Ectodermal cell (in vitro differentiated cells): ENCODE measurements around the gene PPP2R2C.

ENCODE experiments used
- H3K27ac ChIP-seq: 2 replicates; pipeline ENCODE4 v1.7.0; 2013; ENCODE audit warnings: mild to moderate bottlenecking, low read depth, low read length; ENCODE audit not compliant: insufficient read depth, poor library complexity, severe bottlenecking
- H3K27me3 ChIP-seq: 2 replicates; pipeline ENCODE4 v1.7.0; 2013; ENCODE audit warnings: mild to moderate bottlenecking, low read length; ENCODE audit not compliant: insufficient read depth, control insufficient read depth, poor library complexity, severe bottlenecking
- H3K36me3 ChIP-seq: one replicate; pipeline ENCODE4 v1.7.0; 2013; ENCODE audit warnings: low read length; ENCODE audit not compliant: control insufficient read depth, insufficient read depth
- H3K4me1 ChIP-seq: one replicate; pipeline ENCODE4 v1.7.0; 2013; ENCODE audit warnings: low read length; ENCODE audit not compliant: control insufficient read depth, insufficient read depth
- H3K4me3 ChIP-seq: 2 replicates; pipeline ENCODE4 v1.7.0; 2013; ENCODE audit warnings: low read depth, low read length, control low read depth; ENCODE audit not compliant: insufficient read depth
- H3K9me3 ChIP-seq: 2 replicates; pipeline ENCODE4 v1.7.0; 2013; ENCODE audit warnings: mild to moderate bottlenecking, low read length, moderate library complexity; ENCODE audit not compliant: control insufficient read depth
- WGBS, 2 experiments: methylation state at CpG; one replicate each; pipeline ENCODE4 v1.1.7; 2013; ENCODE audit warnings: missing lambda C conversion rate in 2 of 2; 5-methylcytosine and 5-hydroxymethylcytosine counted together

The PPP2R2C gene

DNA sequence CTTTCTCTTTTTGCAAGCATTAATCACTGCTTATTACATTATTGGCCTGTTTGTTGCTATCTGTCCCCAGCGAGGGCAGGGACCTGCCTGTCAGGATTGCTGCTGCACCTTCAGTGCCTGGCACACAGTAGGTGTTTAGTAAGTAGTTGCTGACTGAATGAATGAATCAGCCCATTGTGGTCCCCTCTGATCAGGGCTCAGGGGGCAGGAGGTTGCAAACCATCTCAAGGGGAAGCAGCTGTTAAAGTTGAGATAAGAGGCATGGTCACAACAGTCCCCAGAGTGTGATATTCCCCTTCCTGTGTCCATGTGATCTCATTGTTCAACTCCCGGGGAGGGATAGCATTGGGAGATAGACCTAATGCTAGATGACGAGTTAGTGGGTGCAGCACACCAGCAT, 117.4 kb downstream of the PPP2R2C start:
- WGBS, 2 experiments, result 67 to 75% methylated on average over 2 of the region's 3 CpGs
- no peaks in the 10 kb centered on the region for H3K9me3 ChIP-seq
- peaks cover 5% of the 10 kb centered on the region for H3K27me3 ChIP-seq
- no peak overlapping the region for H3K27ac ChIP-seq
- no peaks in the 10 kb centered on the region for H3K36me3 ChIP-seq
- peaks cover 3% of the 10 kb centered on the region for H3K4me1 ChIP-seq
- H3K4me3 ChIP-seq, result no peak overlapping the region

DNA sequence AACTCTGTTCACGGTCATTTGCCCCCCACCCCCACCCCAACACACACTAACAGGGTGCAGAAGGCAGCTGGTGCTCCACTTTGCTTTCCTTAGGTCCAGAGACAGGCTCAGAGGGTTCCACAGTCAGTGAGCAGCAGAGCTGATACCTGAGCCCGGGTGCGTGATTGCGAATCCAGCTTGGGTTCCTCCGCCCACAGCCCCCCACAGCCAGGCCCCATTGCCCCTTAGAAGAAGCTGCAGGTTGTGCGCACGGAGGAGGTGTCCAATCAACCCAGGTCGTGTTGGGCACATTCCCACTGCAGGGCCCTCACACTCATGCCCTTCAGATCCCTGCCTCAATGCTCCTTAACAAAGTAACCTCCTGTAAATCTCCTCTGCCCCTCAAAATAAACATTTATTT, 117.8 kb downstream of the PPP2R2C start:
- H3K27me3 ChIP-seq, result peaks cover 2% of the 10 kb centered on the region
- H3K9me3 ChIP-seq, result no peaks in the 10 kb centered on the region
- H3K4me3 ChIP-seq, result no peak overlapping the region
- peaks cover 3% of the 10 kb centered on the region for H3K4me1 ChIP-seq
- no peaks in the 10 kb centered on the region for H3K36me3 ChIP-seq
- H3K27ac ChIP-seq, result no peak overlapping the region
- WGBS, 2 experiments, result 65 to 71% methylated on average over 8 of the region's 8 CpGs

GRCh38 chr4:6354119-6354518, 118.3 kb downstream of the PPP2R2C start:
- H3K9me3 ChIP-seq, result no peaks in the 10 kb centered on the region
- 85 to 87% methylated on average over 15 of the region's 15 CpGs for WGBS, 2 experiments
- H3K36me3 ChIP-seq, result no peaks in the 10 kb centered on the region
- H3K4me1 ChIP-seq, result peaks cover 3% of the 10 kb centered on the region
- H3K27me3 ChIP-seq, result no peaks in the 10 kb centered on the region
- H3K4me3 ChIP-seq, result no peak overlapping the region
- no peak overlapping the region for H3K27ac ChIP-seq

- Histone ChIP-seq H3K4me3 (no peak overlapping the region), H3K4me1 (peaks cover 3% of the 10 kb centered on the region)
- 83 to 85% methylated on average over 13 of the region's 13 CpGs for WGBS, 2 experiments
Observed at GRCh38 chr4:6352031-6352692, 120.3 kb downstream of the PPP2R2C start.

GRCh38 chr4:6351246-6352000, 121.0 kb downstream of the PPP2R2C start:
- Histone ChIP-seq H3K4me1 (peaks cover 3% of the 10 kb centered on the region), H3K27ac (no peak overlapping the region), H3K4me3 (no peak overlapping the region), H3K36me3 (no peaks in the 10 kb centered on the region), H3K27me3 (no peaks in the 10 kb centered on the region), H3K9me3 (no peaks in the 10 kb centered on the region)
- WGBS, 2 experiments, result 93 to 95% methylated on average over 22 of the region's 22 CpGs

More at GRCh38 chr4:6352031-6352692, 120.3 kb downstream of the PPP2R2C start:
- H3K27me3 ChIP-seq, result no peaks in the 10 kb centered on the region
- H3K36me3 ChIP-seq, result no peaks in the 10 kb centered on the region
- no peak overlapping the region for H3K27ac ChIP-seq
- H3K9me3 ChIP-seq, result no peaks in the 10 kb centered on the region

DNA sequence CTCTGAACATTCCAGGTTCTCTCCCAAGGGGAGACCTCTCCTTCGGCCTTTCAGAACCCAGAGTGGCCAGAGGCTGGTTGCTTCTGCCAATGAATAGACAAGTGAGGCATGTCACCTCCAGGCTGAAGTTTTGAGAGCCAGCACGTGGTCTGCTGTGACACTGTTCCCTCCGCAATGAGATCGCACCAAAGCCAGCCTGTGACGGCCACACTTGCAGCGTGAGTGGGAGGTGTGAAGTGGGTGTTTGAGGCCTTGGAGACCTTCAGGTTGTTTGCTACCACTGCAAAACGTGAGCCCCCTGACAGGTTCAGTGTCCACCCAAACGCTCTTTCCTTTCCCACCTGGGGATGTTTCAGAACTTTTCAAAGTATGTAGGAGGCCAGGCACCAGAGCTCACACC, 121.8 kb downstream of the PPP2R2C start:
- Histone ChIP-seq H3K9me3 (no peaks in the 10 kb centered on the region), H3K27ac (no peak overlapping the region), H3K4me3 (no peak overlapping the region), H3K27me3 (no peaks in the 10 kb centered on the region), H3K36me3 (no peaks in the 10 kb centered on the region), H3K4me1 (peaks cover 3% of the 10 kb centered on the region)
- WGBS, 2 experiments, result 89% methylated on average over 8 of the region's 8 CpGs

GRCh38 chr4:6349896-6350603, 122.4 kb downstream of the PPP2R2C start:
- Histone ChIP-seq H3K36me3 (no peaks in the 10 kb centered on the region), H3K9me3 (no peaks in the 10 kb centered on the region), H3K4me1 (peaks cover 3% of the 10 kb centered on the region), H3K27ac (no peak overlapping the region), H3K27me3 (no peaks in the 10 kb centered on the region), H3K4me3 (no peak overlapping the region)
- WGBS, 2 experiments, result 89 to 91% methylated on average over 19 of the region's 19 CpGs

DNA sequence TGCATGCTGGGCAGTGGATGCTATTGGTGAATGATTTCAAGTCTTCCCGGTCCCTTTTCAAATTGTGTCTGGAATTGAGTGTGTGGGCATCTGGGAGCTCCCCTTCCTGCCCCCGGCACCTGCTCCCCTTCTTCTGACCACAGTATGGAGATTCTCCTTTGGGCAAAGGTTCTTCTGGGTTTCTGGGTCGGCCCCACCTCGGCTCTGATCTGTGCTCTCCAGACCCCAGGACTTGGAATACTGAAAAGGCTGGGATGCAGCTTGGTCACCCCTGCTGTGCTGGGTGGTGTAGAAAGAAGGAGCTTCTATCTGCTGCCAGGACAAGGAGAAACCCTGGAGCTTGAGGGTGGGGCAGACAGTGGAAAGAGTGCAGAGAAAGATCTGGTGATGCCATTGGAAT, 124.0 kb downstream of the PPP2R2C start:
- H3K4me3 ChIP-seq, result no peak overlapping the region
- peaks cover 3% of the 10 kb centered on the region for H3K4me1 ChIP-seq
- H3K36me3 ChIP-seq, result no peaks in the 10 kb centered on the region
- 89 to 93% methylated on average over 4 of the region's 4 CpGs for WGBS, 2 experiments
- no peaks in the 10 kb centered on the region for H3K27me3 ChIP-seq
- H3K9me3 ChIP-seq, result no peaks in the 10 kb centered on the region
- no peak overlapping the region for H3K27ac ChIP-seq

DNA sequence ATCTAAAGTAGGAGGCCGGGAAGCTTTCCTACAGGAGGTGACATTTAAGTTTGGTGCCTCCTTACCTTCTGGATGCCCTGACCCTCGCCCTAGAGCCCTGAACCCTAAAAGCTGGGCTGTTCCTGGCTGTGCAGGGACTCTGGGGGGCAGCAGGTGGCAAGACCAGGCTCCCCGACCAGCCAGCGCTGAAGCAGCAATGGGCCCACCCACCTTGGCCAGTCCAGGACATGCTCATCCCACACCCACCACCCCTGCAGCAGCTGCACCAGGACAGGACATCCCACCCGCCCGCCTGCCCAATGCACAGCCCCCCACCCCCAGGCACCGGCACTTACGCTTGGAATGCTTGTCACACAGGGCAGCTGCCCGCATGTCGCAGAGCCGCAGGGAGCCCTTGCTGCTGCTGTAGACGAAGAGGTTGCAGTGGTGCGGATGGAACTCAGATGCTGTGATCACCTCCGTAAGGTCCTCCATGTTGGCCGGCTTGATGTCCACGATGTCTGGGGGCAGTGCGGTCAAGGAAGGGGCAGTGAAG, 124.8 kb downstream of the PPP2R2C start:
- Histone ChIP-seq H3K4me3 (no peak overlapping the region), H3K4me1 (peaks cover 3% of the 10 kb centered on the region), H3K27ac (no peak overlapping the region), H3K36me3 (no peaks in the 10 kb centered on the region), H3K9me3 (no peaks in the 10 kb centered on the region), H3K27me3 (no peaks in the 10 kb centered on the region)
- 86 to 88% methylated on average over 17 of the region's 17 CpGs for WGBS, 2 experiments
